Measurements from ENCODE around the gene VENTX. TPM values are rescaled to one million over a fixed set of nuclear protein-coding genes. Genes with fewer than 3 reads are reported as not detected.

VENTX gene
- total RNA-seq, 3 donors from 2014 or later (not counting 1 experiment from before 2014, with no cell fraction given) = 0.48 to 4.1 (median 0.75) TPM

DNA sequence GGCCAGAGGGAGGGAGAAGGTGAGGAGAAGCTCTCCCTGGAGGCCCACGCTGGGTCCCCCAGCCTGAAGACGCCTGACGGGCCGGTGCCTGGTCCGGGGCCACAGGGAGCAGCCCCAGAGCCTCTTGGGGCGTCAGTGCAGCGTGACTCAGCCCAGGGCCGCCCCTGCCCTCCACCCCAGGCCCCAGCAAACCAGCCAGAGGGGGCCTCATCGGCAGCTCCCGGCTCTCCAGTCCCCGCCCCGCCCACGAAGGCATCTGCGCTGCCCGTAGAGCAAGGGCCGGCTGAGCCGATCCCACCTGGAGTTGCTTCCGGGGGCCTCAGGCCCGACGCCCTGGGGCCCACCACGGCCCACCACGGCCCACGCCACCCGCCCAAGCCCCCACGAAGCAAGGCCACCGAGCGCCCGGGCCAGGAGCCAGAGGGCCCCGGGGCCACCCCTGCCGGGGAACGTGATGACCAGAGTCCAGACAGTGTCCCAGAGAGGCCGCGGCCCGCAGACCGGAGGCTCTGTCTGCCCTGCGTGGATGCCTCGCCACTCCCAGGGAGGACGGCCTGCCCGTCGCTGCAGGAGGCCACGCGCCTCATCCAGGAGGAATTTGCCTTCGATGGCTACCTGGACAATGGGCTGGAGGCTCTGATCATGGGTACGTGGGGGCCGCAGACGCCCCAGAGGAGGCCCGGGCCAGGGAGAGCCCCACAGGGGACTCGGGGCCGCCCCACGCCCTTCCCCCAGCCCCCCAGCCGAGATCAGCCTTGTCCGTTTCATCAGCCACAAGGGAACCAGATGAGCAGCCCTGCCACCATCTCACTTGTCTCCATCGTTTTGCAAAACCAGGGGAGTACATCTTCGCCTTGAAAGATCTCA, 38.8 kb upstream of the VENTX start:
- Mint-ChIP-seq H3K36me3 (no peaks in the 10 kb centered on the region), H3K27me3 (ENCODE audit: low read depth in 2 of 2) (peaks cover 0 to 2% of the 10 kb centered on the region in 2 donors), H3K9me3 (no peaks in the 10 kb centered on the region), H3K4me3 (no peak overlapping the region), H3K27ac (no peak overlapping the region), H3K4me1 (no peaks in the 10 kb centered on the region)
- Histone ChIP-seq H3K4me3 (ENCODE audit: low read length) (no peak overlapping the region), H3K4me1 (ENCODE audit: control insufficient read depth, insufficient read depth, low read length) (no peaks in the 10 kb centered on the region), H3K27me3 (ENCODE audit: control insufficient read depth, insufficient read depth, low read length) (no peaks in the 10 kb centered on the region), H3K36me3 (ENCODE audit: control insufficient read depth, insufficient read depth, low read length) (no peaks in the 10 kb centered on the region), H3K9me3 (ENCODE audit: control insufficient read depth, insufficient read depth, low read length) (no peaks in the 10 kb centered on the region), H3K27ac (ENCODE audit: low read length) (no peak overlapping the region)
- intact Hi-C loops (cut with micrococcal nuclease) = no loop called here
- no peak for ATAC-seq
- TF ChIP-seq, protein P1, sequence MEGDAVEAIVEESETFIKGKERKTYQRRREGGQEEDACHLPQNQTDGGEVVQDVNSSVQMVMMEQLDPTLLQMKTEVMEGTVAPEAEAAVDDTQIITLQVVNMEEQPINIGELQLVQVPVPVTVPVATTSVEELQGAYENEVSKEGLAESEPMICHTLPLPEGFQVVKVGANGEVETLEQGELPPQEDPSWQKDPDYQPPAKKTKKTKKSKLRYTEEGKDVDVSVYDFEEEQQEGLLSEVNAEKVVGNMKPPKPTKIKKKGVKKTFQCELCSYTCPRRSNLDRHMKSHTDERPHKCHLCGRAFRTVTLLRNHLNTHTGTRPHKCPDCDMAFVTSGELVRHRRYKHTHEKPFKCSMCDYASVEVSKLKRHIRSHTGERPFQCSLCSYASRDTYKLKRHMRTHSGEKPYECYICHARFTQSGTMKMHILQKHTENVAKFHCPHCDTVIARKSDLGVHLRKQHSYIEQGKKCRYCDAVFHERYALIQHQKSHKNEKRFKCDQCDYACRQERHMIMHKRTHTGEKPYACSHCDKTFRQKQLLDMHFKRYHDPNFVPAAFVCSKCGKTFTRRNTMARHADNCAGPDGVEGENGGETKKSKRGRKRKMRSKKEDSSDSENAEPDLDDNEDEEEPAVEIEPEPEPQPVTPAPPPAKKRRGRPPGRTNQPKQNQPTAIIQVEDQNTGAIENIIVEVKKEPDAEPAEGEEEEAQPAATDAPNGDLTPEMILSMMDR (IDR thresholded peaks at IDR 0.05) = no peak
- no peak for DNase-seq
- WGBS (ENCODE audit: insufficient coverage) = 89% methylated on average over 54 of the region's 54 CpGs

DNA sequence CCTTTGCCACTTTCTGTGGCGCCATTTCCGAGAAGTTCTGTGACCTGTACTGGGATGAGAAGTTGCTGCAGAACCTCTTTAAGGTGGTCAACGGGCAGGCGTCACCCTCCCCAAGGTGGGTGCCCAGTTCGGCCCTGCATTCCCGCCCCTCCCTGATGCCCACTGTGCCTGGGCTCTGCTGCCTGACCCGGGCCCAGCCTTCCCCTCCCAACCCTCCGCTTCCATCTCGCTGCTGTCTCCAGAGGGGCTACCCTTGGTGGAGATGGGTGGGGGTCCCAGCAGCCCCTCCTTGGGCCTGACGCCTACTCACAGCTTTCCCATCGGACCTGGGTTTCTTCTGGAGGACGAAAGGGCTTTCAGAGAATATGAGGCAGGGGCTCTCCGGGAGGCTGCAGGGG, 38.2 kb upstream of the VENTX start:
- Histone ChIP-seq H3K4me1 (ENCODE audit: control insufficient read depth, insufficient read depth, low read length) (no peaks in the 10 kb centered on the region), H3K36me3 (ENCODE audit: control insufficient read depth, insufficient read depth, low read length) (no peaks in the 10 kb centered on the region), H3K27me3 (ENCODE audit: control insufficient read depth, insufficient read depth, low read length) (no peaks in the 10 kb centered on the region), H3K4me3 (ENCODE audit: low read length) (no peak overlapping the region), H3K27ac (ENCODE audit: low read length) (no peak overlapping the region), H3K9me3 (ENCODE audit: control insufficient read depth, insufficient read depth, low read length) (no peaks in the 10 kb centered on the region)
- Mint-ChIP-seq H3K27ac (no peak overlapping the region), H3K4me1 (no peaks in the 10 kb centered on the region), H3K36me3 (no peaks in the 10 kb centered on the region), H3K27me3 (ENCODE audit: low read depth in 2 of 2) (peaks cover 0 to 2% of the 10 kb centered on the region in 2 donors), H3K9me3 (no peaks in the 10 kb centered on the region), H3K4me3 (no peak overlapping the region)
- TF ChIP-seq, protein P1 (IDR thresholded peaks at IDR 0.05) = no peak
- intact Hi-C loops (cut with micrococcal nuclease) = no loop called here
- DNase-seq = no peak
- no peak for ATAC-seq
- 83% methylated on average over 13 of the region's 13 CpGs for WGBS (ENCODE audit: insufficient coverage)

DNA sequence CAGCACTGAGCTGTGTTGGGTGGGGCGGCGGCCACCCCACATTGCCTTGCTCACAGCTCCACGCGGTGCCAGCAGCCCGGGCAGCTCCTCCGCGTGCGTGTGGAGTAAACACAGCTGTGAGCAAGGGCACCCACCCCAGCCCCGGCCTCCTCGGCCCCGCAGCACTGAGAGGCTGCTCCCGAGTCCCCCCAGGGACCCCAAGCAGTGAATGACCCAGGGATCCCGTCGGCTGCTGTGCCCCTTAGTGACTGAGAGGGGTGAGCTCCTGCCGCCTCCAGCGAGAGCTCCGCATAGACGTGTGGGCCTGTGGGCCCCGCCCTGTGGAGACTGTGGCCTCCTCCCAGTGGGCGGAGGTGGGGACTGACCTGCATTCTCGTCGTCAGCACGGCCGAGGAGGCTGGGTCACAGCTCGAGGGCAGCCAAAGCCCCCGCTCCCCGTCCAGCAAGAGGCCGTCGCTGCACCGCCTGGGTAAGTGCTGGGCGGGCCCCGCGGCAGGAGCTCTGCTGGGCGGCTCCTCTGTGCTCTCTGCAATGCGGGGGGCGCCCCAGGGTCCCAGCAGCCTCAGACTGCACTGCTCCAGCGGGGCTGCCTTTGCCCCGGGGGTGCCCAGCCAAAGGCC, 37.6 kb upstream of the VENTX start:
- Histone ChIP-seq H3K9me3 (ENCODE audit: control insufficient read depth, insufficient read depth, low read length) (no peaks in the 10 kb centered on the region), H3K36me3 (ENCODE audit: control insufficient read depth, insufficient read depth, low read length) (no peaks in the 10 kb centered on the region), H3K27ac (ENCODE audit: low read length) (no peak overlapping the region), H3K4me3 (ENCODE audit: low read length) (no peak overlapping the region), H3K27me3 (ENCODE audit: control insufficient read depth, insufficient read depth, low read length) (no peaks in the 10 kb centered on the region), H3K4me1 (ENCODE audit: control insufficient read depth, insufficient read depth, low read length) (no peaks in the 10 kb centered on the region)
- Mint-ChIP-seq H3K36me3 (no peaks in the 10 kb centered on the region), H3K27me3 (ENCODE audit: low read depth in 2 of 2) (peaks cover 0 to 1% of the 10 kb centered on the region in 2 donors), H3K4me1 (no peaks in the 10 kb centered on the region), H3K9me3 (no peaks in the 10 kb centered on the region), H3K27ac (no peak overlapping the region), H3K4me3 (no peak overlapping the region)
- 82% methylated on average over 38 of the region's 38 CpGs for WGBS (ENCODE audit: insufficient coverage)
- no peak for ATAC-seq
- no peak for DNase-seq
- TF ChIP-seq, protein P1 (IDR thresholded peaks at IDR 0.05) = no peak
- intact Hi-C loops (cut with micrococcal nuclease) = no loop called here

All from natural killer cell (primary cell).